Liver (tissue), 9 donors: ENCODE measurements around the gene TMC1. TPM values are rescaled to one million over a fixed set of nuclear protein-coding genes. Genes with fewer than 3 reads are reported as not detected.

Experiments
- DNase-seq: peaks from one replicate; pipeline ENCODE4 v3.0.0-alpha.2; 2017; ENCODE audit warnings: low spot score
- H3K27ac ChIP-seq, 2 donors: one replicate each; pipeline ENCODE4 v1.7.0; 2013; ENCODE audit warnings: inconsistent platforms in 2 of 2, low read length in 2 of 2, control low read depth in 1 of 2, low read depth in 1 of 2, mild to moderate bottlenecking in 1 of 2
- H3K27me3 ChIP-seq, 4 donors: one replicate each; pipeline versions ENCODE4 v1.6.1 to v1.7.0; 2013; ENCODE audit warnings: low read length in 3 of 4, inconsistent platforms in 1 of 4, mild to moderate bottlenecking in 1 of 4, moderate library complexity in 1 of 4; ENCODE audit not compliant: control insufficient read depth in 4 of 4, insufficient read depth in 4 of 4
- H3K36me3 ChIP-seq, 4 donors: one replicate each; pipeline versions ENCODE4 v1.6.1 to v1.7.0; 2013; ENCODE audit warnings: low read length in 3 of 4, mild to moderate bottlenecking in 3 of 4, low read depth in 1 of 4, moderate library complexity in 1 of 4; ENCODE audit not compliant: control insufficient read depth in 4 of 4, insufficient read depth in 3 of 4
- H3K4me1 ChIP-seq, 4 donors: one replicate each; pipeline versions ENCODE4 v1.6.1 to v1.7.0; 2013; ENCODE audit warnings: low read length in 3 of 4, mild to moderate bottlenecking in 3 of 4, moderate library complexity in 1 of 4; ENCODE audit not compliant: control insufficient read depth in 4 of 4, insufficient read depth in 4 of 4
- H3K4me3 ChIP-seq, 3 donors: one replicate each; pipeline versions ENCODE4 v1.6.1 to v1.7.0; 2013; ENCODE audit warnings: low read length in 3 of 3, control low read depth in 1 of 3, low read depth in 1 of 3, mild to moderate bottlenecking in 1 of 3
- H3K9ac ChIP-seq, 2 donors: one replicate each; pipeline ENCODE4 v1.7.0; 2013; ENCODE audit warnings: low read length in 2 of 2, mild to moderate bottlenecking in 2 of 2, moderate library complexity in 2 of 2, control low read depth in 1 of 2, low read depth in 1 of 2
- H3K9me3 ChIP-seq, 4 donors: one replicate each; pipeline versions ENCODE4 v1.6.1 to v1.7.0; 2013; ENCODE audit warnings: low read length in 3 of 4; ENCODE audit not compliant: control insufficient read depth in 4 of 4
- EGR1 ChIP-seq, 2 donors: IDR thresholded peaks; 2 replicates each; pipeline ENCODE4 v1.6.1; 2016 to 2018; ENCODE audit warnings: antibody characterized with exemption in 2 of 2, low read depth in 2 of 2
- FOXA1 ChIP-seq: IDR thresholded peaks from 2 replicates; pipeline ENCODE4 v1.6.1; 2016; ENCODE audit warnings: antibody characterized with exemption
- FOXA2 ChIP-seq: IDR thresholded peaks from 2 replicates; pipeline ENCODE4 v1.6.1; 2016; ENCODE audit warnings: antibody characterized with exemption
- GABPA ChIP-seq, 2 donors: IDR thresholded peaks in 1 of 2; conservative IDR thresholded peaks in 1 of 2; 2 replicates each; pipeline ENCODE4 v1.6.1; 2016; ENCODE audit warnings: antibody characterized with exemption in 2 of 2, mild to moderate bottlenecking in 1 of 2, moderate library complexity in 1 of 2
- HNF4A ChIP-seq, 2 donors: conservative IDR thresholded peaks; 2 replicates each; pipeline ENCODE4 v1.6.1; 2016; ENCODE audit warnings: antibody characterized with exemption in 2 of 2, mild to moderate bottlenecking in 2 of 2
- HNF4G ChIP-seq: IDR thresholded peaks from 2 replicates; pipeline ENCODE4 v1.6.1; 2016; ENCODE audit warnings: antibody characterized with exemption
- JUND ChIP-seq, 2 donors: IDR thresholded peaks; 2 replicates each; pipeline ENCODE4 v1.6.1; 2016; ENCODE audit warnings: antibody characterized with exemption in 2 of 2
- NR2F2 ChIP-seq: IDR thresholded peaks from 2 replicates; pipeline ENCODE4 v1.6.1; 2016; ENCODE audit warnings: antibody characterized with exemption
- RAD21 ChIP-seq, 2 donors: IDR thresholded peaks; 2 replicates each; pipeline ENCODE4 v1.6.1; 2016; ENCODE audit warnings: antibody characterized with exemption in 2 of 2, mild to moderate bottlenecking in 2 of 2
- RXRA ChIP-seq, 2 donors: IDR thresholded peaks; 2 replicates each; pipeline ENCODE4 v1.6.1; 2017 to 2018; ENCODE audit warnings: antibody characterized with exemption in 2 of 2, mild to moderate bottlenecking in 1 of 2
- SP1 ChIP-seq: IDR thresholded peaks from 2 replicates; pipeline ENCODE4 v1.6.1; 2018; ENCODE audit warnings: antibody characterized with exemption, mild to moderate bottlenecking
- TAF1 ChIP-seq: conservative IDR thresholded peaks from 2 replicates; pipeline ENCODE4 v1.6.1; 2016; ENCODE audit warnings: antibody characterized with exemption, mild to moderate bottlenecking
- WGBS: extraction: QIAGEN DNeasy Blood & Tissue Kit; methylation state at CpG from one replicate; pipeline ENCODE4 v1.1.7; 2013; 5-methylcytosine and 5-hydroxymethylcytosine counted together
- polyA plus RNA-seq, 2 donors: library from polyadenylated mRNA; stranded (reverse) in 1 of 2; unstranded in 1 of 2; fragments of 200-250 nt in 1 of 2; fragments of >200 nt in 1 of 2; fragmentation: Nextera tagmentation in 1 of 2; extraction: Ambion mirVana in 1 of 2; gene quantifications; one replicate each; pipeline versions ENCODE4 v1.2.1 to v1.2.3, GENCODE V29; 2013 to 2015
- total RNA-seq, 2 donors: library from RNA; depleted of rRNA; stranded (reverse); fragments of >200 nt; gene quantifications; one replicate each; pipeline ENCODE4 v1.2.3, GENCODE V29; 2014
- TF ChIP-seq, protein P1 (sequence below): fragments of 150-350 bp; IDR thresholded peaks from 2 replicates; pipeline ENCODE4 v1.5.1; 2017; ENCODE audit warnings: improper control_type of control experiment, low read depth, low read length; ENCODE audit not compliant: missing input control
- TF ChIP-seq, protein P2 (sequence below): IDR thresholded peaks from 2 replicates; pipeline ENCODE4 v1.6.1; 2016; ENCODE audit warnings: antibody characterized with exemption
- TF ChIP-seq, protein P3 (sequence below): IDR thresholded peaks from 2 replicates; pipeline ENCODE4 v1.6.1; 2016; ENCODE audit warnings: antibody characterized with exemption
- donor health status: healthy.
- donor health status: healthy.
- donor health status: healthy.
- donor health status: healthy.
- donor health status: healthy.

Gene TMC1
- total and polyA plus RNA-seq, 4 donors: 0.09 TPM; not detected in 3

DNA sequence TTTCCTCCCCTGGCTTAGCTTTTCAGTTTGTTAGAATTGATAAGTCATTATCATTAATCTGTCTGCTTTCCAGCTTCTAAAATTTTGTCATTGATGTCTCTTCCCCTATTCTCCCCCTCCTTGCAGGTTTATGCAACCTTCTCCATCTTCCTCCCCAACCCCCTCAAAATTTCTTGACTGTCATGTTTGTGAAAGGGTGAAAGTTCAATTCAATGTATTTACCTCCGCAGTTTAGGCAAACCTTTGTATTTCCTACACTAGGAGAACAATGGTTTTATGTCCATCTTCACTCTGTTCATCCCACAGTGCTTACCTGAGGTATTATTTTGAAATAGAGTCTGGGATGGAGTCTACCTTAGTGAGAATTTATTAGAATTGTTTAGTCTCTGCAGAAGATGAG lies 313.6 kb downstream of the TMC1 start:
- peaks cover 0 to 7% (median 2%) of the 10 kb centered on the region in 4 donors for H3K4me1 ChIP-seq
- H3K36me3 ChIP-seq: no peaks in the 10 kb centered on the region
- 30% methylated on average over 1 of the region's 1 CpG for whole genome bisulfite sequencing
- H3K4me3 ChIP-seq: no peak overlapping the region
- no peaks in the 10 kb centered on the region for H3K9me3 ChIP-seq
- peak in 1 of 2 donors; percentile 26 for TF ChIP-seq RXRA (IDR thresholded peaks at IDR 0.05)
- no peak for TF ChIP-seq FOXA1
- TF ChIP-seq FOXA2: no peak
- no peak for TF ChIP-seq SP1
- TF ChIP-seq HNF4A (conservative IDR thresholded peaks at IDR 0.05): peak; percentile 8 to 44
- TF ChIP-seq, protein P1, sequence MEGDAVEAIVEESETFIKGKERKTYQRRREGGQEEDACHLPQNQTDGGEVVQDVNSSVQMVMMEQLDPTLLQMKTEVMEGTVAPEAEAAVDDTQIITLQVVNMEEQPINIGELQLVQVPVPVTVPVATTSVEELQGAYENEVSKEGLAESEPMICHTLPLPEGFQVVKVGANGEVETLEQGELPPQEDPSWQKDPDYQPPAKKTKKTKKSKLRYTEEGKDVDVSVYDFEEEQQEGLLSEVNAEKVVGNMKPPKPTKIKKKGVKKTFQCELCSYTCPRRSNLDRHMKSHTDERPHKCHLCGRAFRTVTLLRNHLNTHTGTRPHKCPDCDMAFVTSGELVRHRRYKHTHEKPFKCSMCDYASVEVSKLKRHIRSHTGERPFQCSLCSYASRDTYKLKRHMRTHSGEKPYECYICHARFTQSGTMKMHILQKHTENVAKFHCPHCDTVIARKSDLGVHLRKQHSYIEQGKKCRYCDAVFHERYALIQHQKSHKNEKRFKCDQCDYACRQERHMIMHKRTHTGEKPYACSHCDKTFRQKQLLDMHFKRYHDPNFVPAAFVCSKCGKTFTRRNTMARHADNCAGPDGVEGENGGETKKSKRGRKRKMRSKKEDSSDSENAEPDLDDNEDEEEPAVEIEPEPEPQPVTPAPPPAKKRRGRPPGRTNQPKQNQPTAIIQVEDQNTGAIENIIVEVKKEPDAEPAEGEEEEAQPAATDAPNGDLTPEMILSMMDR: no peak
- TF ChIP-seq, protein P2, sequence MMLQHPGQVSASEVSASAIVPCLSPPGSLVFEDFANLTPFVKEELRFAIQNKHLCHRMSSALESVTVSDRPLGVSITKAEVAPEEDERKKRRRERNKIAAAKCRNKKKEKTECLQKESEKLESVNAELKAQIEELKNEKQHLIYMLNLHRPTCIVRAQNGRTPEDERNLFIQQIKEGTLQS: no peak
- TF ChIP-seq RAD21 (IDR thresholded peaks at IDR 0.05): no peak
- no peak for TF ChIP-seq JUND (IDR thresholded peaks at IDR 0.05)
- TF ChIP-seq, protein P3, sequence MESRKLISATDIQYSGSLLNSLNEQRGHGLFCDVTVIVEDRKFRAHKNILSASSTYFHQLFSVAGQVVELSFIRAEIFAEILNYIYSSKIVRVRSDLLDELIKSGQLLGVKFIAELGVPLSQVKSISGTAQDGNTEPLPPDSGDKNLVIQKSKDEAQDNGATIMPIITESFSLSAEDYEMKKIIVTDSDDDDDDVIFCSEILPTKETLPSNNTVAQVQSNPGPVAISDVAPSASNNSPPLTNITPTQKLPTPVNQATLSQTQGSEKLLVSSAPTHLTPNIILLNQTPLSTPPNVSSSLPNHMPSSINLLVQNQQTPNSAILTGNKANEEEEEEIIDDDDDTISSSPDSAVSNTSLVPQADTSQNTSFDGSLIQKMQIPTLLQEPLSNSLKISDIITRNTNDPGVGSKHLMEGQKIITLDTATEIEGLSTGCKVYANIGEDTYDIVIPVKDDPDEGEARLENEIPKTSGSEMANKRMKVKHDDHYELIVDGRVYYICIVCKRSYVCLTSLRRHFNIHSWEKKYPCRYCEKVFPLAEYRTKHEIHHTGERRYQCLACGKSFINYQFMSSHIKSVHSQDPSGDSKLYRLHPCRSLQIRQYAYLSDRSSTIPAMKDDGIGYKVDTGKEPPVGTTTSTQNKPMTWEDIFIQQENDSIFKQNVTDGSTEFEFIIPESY: no peak
- no peak for TF ChIP-seq GABPA (IDR thresholded peaks at IDR 0.05 in 1 of 2, conservative IDR thresholded peaks at IDR 0.05 in 1 of 2)
- no peak for TF ChIP-seq EGR1 (IDR thresholded peaks at IDR 0.05; ENCODE audit: low read depth in 2 of 2)
- H3K9ac ChIP-seq: no peak overlapping the region
- H3K27ac ChIP-seq: no peak overlapping the region
- H3K27me3 ChIP-seq: no peaks in the 10 kb centered on the region
- no peak for DNase-seq

DNA sequence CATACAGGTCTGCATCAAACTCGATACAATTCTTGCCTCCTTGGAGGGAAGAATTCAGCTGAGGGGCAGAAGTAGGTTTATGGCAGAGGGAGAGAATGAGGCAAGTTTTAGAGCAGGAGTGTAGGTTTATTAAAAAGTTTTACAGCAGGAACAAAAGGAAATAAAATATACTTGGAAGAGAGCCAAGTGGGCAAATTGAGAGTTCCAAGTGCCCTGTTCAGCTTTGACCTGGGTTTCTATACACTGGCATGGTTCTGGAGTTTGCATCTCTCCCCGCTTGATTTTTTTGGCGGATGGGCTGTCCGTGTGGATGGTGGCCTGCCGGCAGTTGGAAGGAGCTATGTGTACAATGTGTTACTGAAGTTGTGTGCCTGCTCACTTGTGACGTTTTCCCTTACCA lies 315.4 kb downstream of the TMC1 start:
- Histone ChIP-seq H3K36me3 (no peaks in the 10 kb centered on the region), H3K27me3 (no peaks in the 10 kb centered on the region), H3K9me3 (no peaks in the 10 kb centered on the region), H3K9ac (no peak overlapping the region), H3K4me1 (peaks cover 0 to 7% (median 2%) of the 10 kb centered on the region in 4 donors), H3K4me3 (no peak overlapping the region), H3K27ac (no peak overlapping the region)
- TF ChIP-seq RAD21 (IDR thresholded peaks at IDR 0.05) (no peak), EGR1 (IDR thresholded peaks at IDR 0.05; ENCODE audit: low read depth in 2 of 2) (no peak)
- no peak for DNase-seq
- 87% methylated on average over 6 of the region's 6 CpGs for WGBS

DNA sequence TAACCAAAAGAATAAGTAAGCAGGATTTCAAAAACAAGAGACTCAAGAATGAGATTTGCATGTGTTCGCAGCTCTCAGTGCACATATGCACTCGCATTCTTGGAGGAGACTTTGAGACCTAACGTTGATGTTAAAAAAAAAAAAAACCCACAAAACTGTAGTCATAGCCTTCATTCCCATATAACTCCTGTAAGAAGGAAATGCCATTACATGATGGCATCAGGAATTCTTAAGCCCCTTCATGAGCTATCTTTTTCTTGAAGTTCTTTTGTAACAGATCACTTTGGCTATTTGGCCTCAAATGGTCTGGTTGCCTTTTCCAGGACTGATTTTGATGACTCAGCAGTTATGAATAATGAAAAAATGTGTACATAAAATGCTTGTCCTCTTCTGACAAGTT lies 317.7 kb downstream of the TMC1 start:
- Histone ChIP-seq H3K27me3 (no peaks in the 10 kb centered on the region), H3K4me3 (no peak overlapping the region), H3K9me3 (no peaks in the 10 kb centered on the region), H3K27ac (no peak overlapping the region), H3K4me1 (peaks cover 0 to 7% (median 2%) of the 10 kb centered on the region in 4 donors), H3K9ac (no peak overlapping the region), H3K36me3 (no peaks in the 10 kb centered on the region)
- 91% methylated on average over 3 of the region's 3 CpGs for WGBS
- no peak for DNase-seq
- no peak for TF ChIP-seq RAD21 (IDR thresholded peaks at IDR 0.05)
- TF ChIP-seq EGR1 (IDR thresholded peaks at IDR 0.05; ENCODE audit: low read depth in 2 of 2): no peak
- TF ChIP-seq SP1: no peak
- no peak for TF ChIP-seq RXRA (IDR thresholded peaks at IDR 0.05)
- no peak for TF ChIP-seq HNF4G
- TF ChIP-seq, protein P1: no peak
- TF ChIP-seq, protein P2: no peak
- no peak for TF ChIP-seq GABPA (IDR thresholded peaks at IDR 0.05 in 1 of 2, conservative IDR thresholded peaks at IDR 0.05 in 1 of 2)
- TF ChIP-seq TAF1: no peak
- TF ChIP-seq, protein P3: no peak
- no peak for TF ChIP-seq HNF4A (conservative IDR thresholded peaks at IDR 0.05)
- no peak for TF ChIP-seq JUND (IDR thresholded peaks at IDR 0.05)
- no peak for TF ChIP-seq FOXA1
- no peak for TF ChIP-seq NR2F2
